T47D (cell line): ENCODE measurements around the gene GPR55.

Experiments used
- DNase-seq, 2 experiments: peaks; one replicate each; pipeline versions ENCODE4 v3.0.0 to v3.0.0-alpha.2; 2011 to 2012; ENCODE audit warnings: low read depth in 1 of 2, low spot score in 1 of 2
- JUND ChIP-seq: IDR thresholded peaks from 2 replicates; pipeline ENCODE4 v1.6.1; 2012; ENCODE audit warnings: low read depth
- in situ Hi-C: cut with HindIII; loops from 2 replicates; pipeline ENCODE4 v1.10.0; 2016; ENCODE audit warnings: low sequenced_read_pairs, low pct_unique_long_range_greater_than_20kb

The GPR55 gene

GRCh38 chr2:230895536-230896345, 29.3 kb downstream of the GPR55 start:
- no peak for DNase-seq
- in situ Hi-C loops = no loop called here
- TF ChIP-seq JUND = no peak

- no peak for DNase-seq
- no peak for TF ChIP-seq JUND
- in situ Hi-C loops = no loop called here
Measured at GRCh38 chr2:230893841-230894781, 30.9 kb downstream of the GPR55 start.

DNA sequence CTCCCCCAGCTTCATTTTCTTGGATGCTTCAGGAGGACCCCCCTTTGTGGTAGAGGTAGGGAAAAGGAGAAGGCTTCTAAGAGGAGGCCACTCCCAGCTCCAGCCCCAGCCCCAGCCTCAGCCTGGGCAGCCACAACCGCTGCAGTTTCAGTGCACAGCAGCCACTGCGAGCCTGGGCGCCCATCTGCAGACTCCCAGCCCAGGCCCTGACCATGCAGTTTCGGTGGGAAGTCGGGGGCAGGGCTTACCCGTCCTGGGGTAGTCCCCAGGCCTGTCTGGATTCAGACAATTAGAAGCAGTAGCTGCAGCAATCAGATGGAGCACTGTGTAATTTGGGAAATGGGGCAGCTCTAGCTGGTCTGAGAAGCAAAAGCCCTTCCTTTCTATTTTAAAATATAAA, 31.7 kb downstream of the GPR55 start:
- in situ Hi-C loops = no loop called here
- DNase-seq = no peak

DNA sequence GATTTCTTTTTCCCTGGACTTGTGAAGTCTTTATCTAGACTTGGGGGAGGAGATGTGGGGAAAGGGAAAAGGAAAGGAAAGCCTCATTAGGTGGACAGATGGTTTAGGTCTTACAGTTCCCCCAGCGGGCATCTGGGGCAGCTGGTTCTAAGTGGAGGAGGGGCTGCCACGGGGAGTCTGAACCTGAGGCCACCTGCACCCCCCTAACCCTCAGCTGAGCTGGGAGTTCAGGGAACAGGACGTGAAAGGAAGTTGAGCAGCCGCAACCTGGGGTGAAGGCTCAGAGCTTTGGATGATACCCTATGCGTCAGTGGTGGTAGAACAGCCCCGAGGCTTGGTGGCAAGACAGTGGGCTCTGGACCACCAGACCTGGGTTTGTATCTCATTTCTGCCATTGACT, 33.5 kb downstream of the GPR55 start:
- in situ Hi-C loops = no loop called here
- no peak for TF ChIP-seq JUND

More for the DNA sequence above, 31.7 kb downstream of the GPR55 start:
- TF ChIP-seq JUND = no peak

DNA sequence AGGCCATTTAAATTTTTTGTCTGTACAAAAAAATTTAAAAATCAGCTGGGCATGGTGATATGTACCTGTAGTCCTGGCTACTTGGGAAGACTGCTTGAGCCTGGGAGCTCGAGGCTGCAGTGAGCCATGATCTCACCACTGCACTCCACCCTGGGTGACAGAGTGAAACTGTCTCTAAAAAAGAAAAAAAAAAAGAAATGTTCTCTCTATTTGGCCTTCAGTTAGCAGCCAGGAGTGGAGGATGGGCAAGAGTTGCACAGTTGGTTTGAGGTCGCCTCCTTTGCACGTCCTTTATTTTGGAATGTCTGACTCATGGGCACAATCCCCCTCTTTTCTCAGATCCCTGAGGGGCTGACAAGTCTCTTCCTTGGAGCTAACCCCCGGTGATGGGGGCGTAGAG, 34.0 kb downstream of the GPR55 start:
- no peak for DNase-seq
- no peak for TF ChIP-seq JUND
- in situ Hi-C loops = no loop called here

More for the DNA sequence above, 33.5 kb downstream of the GPR55 start:
- no peak for DNase-seq

- no peak for TF ChIP-seq JUND
- DNase-seq = no peak
- in situ Hi-C loops = no loop called here
Measured at GRCh38 chr2:230890646-230891045, 34.4 kb downstream of the GPR55 start.

- in situ Hi-C loops = no loop called here
- no peak for DNase-seq
- TF ChIP-seq JUND = no peak
Measured at GRCh38 chr2:230889911-230890601, 35.0 kb downstream of the GPR55 start.

GRCh38 chr2:230888824-230889400, 36.1 kb downstream of the GPR55 start:
- TF ChIP-seq JUND = no peak
- in situ Hi-C loops = no loop called here
- DNase-seq = no peak

GRCh38 chr2:230887342-230887741, 37.7 kb downstream of the GPR55 start:
- in situ Hi-C loops = no loop called here
- DNase-seq = no peak
- no peak for TF ChIP-seq JUND

GRCh38 chr2:230886671-230887071, 38.4 kb downstream of the GPR55 start:
- no peak for TF ChIP-seq JUND
- in situ Hi-C loops = no loop called here
- no peak for DNase-seq

GRCh38 chr2:230886206-230886605, 38.8 kb downstream of the GPR55 start:
- in situ Hi-C loops = no loop called here
- DNase-seq = no peak
- no peak for TF ChIP-seq JUND

DNA sequence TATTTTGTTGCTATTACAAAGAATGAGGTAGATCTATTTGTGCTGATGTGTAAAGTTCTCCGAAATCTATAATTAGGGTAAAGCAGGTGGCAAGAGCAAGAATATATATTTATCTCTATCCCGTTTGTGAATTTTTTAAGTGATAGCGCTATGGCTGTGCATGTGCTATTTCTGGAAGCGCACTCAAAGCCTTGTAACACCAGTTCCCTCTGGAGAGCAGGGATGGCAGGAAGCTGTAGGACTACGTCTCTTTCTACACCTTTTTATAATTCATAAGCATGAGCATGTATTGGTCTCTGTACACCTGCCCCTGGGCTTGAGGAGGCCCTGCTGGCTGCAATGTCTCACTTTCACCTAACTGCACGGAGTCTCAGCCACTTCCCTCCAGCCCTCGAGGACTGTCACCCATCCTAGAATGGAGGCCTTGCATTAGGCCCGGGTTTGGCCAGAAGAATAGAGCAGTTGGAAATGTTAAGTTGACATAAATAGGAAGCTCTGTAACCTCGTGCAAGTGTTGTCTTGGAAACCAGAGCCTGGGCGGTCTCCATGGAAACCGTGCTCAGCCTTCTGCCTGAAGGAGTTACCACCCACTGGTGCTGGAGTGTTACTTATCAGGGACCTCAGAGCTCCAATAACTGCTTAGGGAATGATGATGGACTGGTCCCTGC, 39.4 kb downstream of the GPR55 start:
- in situ Hi-C loops = no loop called here
- TF ChIP-seq JUND = no peak
- DNase-seq = no peak
